WERI-Rb-1 (cell line): ENCODE data around the gene DPYSL4.

Experiments
- DNase-seq: peaks from one replicate; pipeline ENCODE4 v3.0.0-alpha.2; 2020
- H3K27ac ChIP-seq: fragments of 250-450 bp; sonication (Bioruptor Pico); 2 replicates; pipeline ENCODE4 v1.5.1; 2020; ENCODE audit warnings: mild to moderate bottlenecking, moderate library complexity
- H3K27me3 ChIP-seq: fragments of 250-450 bp; sonication (Bioruptor Pico); 2 replicates; pipeline ENCODE4 v1.5.1; 2021; ENCODE audit warnings: mild to moderate bottlenecking, low read depth, moderate library complexity; ENCODE audit not compliant: insufficient read depth, severe bottlenecking
- H3K36me3 ChIP-seq: fragments of 250-450 bp; sonication (Bioruptor Pico); 2 replicates; pipeline ENCODE4 v1.5.1; 2020; ENCODE audit warnings: mild to moderate bottlenecking, moderate library complexity
- H3K4me3 ChIP-seq: 2 replicates; pipeline ENCODE4 v1.5.1; 2011; ENCODE audit warnings: low read depth, mild to moderate bottlenecking, control low read depth, low read length
- H3K9me3 ChIP-seq: fragments of 250-450 bp; sonication (Bioruptor Pico); 2 replicates; pipeline ENCODE4 v1.5.1; 2021; ENCODE audit warnings: mild to moderate bottlenecking, moderate library complexity; ENCODE audit not compliant: severe bottlenecking
- TF ChIP-seq, protein P1 (sequence below): IDR thresholded peaks from 2 replicates; pipeline ENCODE4 v1.5.1; 2011; ENCODE audit warnings: low read depth, mild to moderate bottlenecking, control low read depth, inconsistent platforms, low read length

DPYSL4 gene

DNA sequence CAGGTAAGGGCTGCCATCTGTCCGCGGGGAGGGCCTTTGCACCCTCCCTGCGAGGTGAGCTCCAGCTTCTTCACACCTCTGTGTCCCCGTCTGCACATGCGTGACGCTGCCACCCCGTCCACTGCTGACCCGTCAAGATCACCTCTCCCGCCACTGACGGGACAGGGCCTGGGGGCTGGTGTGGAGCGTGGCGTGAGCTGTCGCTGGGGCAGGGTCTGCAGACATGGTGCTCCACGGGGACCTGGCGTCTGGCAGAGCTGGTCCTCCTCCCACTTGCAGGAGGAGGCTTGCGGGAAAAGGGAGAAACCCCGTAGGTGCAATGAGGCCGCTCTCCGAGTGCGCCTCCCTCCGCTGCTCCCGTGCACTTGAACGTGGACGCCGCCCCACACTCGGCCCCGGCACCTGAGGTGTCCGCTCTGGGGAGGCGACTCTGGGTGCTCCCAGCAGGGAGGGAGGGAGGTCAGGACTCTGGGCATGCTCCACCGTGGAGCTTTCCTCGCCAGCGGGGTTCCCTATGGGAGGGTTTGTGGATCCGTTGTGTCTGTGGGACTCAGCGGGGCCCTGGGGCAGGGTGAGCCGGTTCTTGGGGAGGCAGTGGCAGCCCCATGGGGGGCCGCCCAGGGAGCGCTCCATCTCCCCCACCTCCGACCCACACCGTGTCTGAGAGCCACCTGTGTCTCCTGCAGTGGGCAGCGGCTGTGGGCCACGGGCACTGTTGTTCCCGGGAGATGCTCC, 17.6 kb upstream of the DPYSL4 start:
- Histone ChIP-seq H3K36me3 (no peaks in the 10 kb centered on the region), H3K9me3 (no peaks in the 10 kb centered on the region), H3K27ac (no peak overlapping the region), H3K4me3 (no peak overlapping the region), H3K27me3 (no peaks in the 10 kb centered on the region)
- no peak for DNase-seq
- TF ChIP-seq, protein P1, sequence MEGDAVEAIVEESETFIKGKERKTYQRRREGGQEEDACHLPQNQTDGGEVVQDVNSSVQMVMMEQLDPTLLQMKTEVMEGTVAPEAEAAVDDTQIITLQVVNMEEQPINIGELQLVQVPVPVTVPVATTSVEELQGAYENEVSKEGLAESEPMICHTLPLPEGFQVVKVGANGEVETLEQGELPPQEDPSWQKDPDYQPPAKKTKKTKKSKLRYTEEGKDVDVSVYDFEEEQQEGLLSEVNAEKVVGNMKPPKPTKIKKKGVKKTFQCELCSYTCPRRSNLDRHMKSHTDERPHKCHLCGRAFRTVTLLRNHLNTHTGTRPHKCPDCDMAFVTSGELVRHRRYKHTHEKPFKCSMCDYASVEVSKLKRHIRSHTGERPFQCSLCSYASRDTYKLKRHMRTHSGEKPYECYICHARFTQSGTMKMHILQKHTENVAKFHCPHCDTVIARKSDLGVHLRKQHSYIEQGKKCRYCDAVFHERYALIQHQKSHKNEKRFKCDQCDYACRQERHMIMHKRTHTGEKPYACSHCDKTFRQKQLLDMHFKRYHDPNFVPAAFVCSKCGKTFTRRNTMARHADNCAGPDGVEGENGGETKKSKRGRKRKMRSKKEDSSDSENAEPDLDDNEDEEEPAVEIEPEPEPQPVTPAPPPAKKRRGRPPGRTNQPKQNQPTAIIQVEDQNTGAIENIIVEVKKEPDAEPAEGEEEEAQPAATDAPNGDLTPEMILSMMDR = no peak

DNA sequence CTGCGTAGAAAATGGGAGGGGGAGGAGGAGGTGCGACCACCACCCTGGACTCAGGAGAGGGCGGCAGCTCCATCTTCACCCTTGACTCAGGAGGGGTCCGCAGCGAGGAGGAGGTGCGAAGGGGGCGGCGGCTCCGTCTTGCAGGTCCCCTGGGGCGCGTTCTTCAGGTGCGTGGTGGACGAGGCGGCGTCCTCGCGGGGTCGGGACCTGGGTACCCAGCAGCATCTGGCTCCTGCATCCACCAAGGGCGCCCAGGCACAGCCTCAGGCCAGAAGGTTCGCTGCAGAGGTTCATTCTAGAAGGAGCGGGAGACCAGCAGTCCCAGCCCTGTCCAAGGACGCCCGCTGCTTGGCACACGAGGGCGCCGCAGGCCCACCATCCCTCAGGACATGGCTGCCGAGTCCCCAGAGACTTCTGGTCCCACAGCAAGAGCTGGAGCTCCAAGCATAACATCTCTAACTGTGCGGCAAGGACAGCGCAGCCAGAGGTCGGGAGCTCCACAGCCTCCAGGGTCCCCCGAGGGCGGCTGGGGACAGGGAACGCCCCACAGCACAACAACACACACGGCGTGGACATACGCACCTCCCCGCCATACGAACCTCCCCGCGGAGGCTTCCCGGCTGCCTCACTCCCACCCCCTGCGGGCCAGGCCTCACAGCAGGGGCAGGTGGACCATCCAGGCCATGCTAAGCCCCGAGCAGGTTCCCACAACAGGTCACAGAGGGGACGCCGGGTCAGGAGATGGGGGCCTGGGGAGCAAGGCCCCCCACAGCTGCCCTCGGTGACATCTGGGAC, 16.8 kb upstream of the DPYSL4 start:
- Histone ChIP-seq H3K27ac (no peak overlapping the region), H3K9me3 (no peaks in the 10 kb centered on the region), H3K36me3 (no peaks in the 10 kb centered on the region), H3K4me3 (no peak overlapping the region), H3K27me3 (no peaks in the 10 kb centered on the region)
- TF ChIP-seq, protein P1 = peak; percentile 58
- DNase-seq = peak; percentile 43

GRCh38 chr10:132170561-132171361, 16.0 kb upstream of the DPYSL4 start:
- no peaks in the 10 kb centered on the region for H3K9me3 ChIP-seq
- TF ChIP-seq, protein P1 = no peak
- no peaks in the 10 kb centered on the region for H3K36me3 ChIP-seq
- H3K27ac ChIP-seq = no peak overlapping the region
- no peak for DNase-seq
- H3K27me3 ChIP-seq = no peaks in the 10 kb centered on the region
- no peak overlapping the region for H3K4me3 ChIP-seq

- Histone ChIP-seq H3K36me3 (no peaks in the 10 kb centered on the region), H3K4me3 (no peak overlapping the region), H3K27ac (no peak overlapping the region), H3K27me3 (no peaks in the 10 kb centered on the region), H3K9me3 (no peaks in the 10 kb centered on the region)
- DNase-seq = no peak
- TF ChIP-seq, protein P1 = no peak
Measured at GRCh38 chr10:132172091-132173066, 14.4 kb upstream of the DPYSL4 start.

GRCh38 chr10:132173185-132173584, 13.6 kb upstream of the DPYSL4 start:
- Histone ChIP-seq H3K36me3 (no peaks in the 10 kb centered on the region), H3K9me3 (no peaks in the 10 kb centered on the region), H3K4me3 (no peak overlapping the region), H3K27me3 (no peaks in the 10 kb centered on the region), H3K27ac (no peak overlapping the region)
- TF ChIP-seq, protein P1 = no peak
- DNase-seq = no peak
